Fibroblast of skin of right quadriceps (primary cell): Measurements from ENCODE around the gene ASAP2.
A peak's percentile ranks its signal among the peaks of the same experiment; 100 is the strongest.

Experiments used
- DNase-seq: peaks from one replicate; pipeline ENCODE4 v3.0.0-alpha.2; 2013

The ASAP2 gene

DNA sequence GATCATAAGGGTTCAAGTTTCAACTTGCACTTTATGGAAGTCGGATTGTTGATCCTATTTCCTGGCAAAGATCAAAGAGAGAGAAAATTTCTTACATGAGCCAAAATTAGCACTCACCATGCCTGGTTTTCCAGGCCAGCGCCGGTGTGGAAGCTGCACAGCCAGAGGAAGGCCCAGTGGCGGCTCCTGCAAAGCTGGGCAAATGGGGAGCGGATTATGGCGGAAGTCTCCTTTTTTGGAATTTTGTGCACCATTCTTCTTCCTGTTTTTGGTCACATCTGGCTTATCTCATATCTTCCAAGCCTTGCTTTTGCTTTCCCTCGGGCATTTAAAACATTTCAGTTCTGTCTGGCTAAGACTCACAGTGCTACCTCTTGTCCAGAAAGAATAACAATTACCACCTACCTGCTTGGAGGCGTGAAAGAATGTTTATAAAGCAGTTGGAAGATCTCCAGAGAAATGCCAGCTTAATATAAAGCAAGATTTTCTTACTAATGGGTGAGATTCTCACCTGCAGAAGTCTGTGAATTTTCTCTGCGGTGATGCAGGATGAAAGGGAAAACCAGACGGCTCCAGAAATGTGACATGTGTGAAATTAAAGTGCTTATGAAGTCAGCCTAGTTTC is 94.3 kb downstream of the ASAP2 start:
- DNase-seq: no peak

DNA sequence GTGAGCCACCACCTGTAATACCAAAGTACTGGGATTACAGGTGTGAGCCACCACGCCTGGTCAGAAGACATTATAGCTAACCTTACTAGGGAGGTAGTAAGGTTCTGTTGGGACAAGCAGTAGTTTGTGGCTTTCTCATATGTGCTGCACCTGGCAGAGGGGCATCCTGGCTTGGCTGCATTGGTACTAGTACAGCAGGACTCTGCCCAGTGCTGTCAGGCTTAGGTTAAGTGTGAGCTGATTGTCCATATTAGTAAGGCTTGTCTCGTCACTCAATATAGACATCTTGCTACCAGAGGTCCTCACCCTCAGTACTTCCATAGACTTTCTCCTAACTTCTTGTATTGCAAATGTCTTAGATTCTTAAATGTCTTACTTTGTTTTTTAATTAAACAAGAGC is 96.1 kb downstream of the ASAP2 start:
- DNase-seq: no peak

GRCh38 chr2:9303528-9304225 is 97.1 kb downstream of the ASAP2 start:
- DNase-seq: no peak

GRCh38 chr2:9306911-9307310 is 100.3 kb downstream of the ASAP2 start:
- no peak for DNase-seq

DNA sequence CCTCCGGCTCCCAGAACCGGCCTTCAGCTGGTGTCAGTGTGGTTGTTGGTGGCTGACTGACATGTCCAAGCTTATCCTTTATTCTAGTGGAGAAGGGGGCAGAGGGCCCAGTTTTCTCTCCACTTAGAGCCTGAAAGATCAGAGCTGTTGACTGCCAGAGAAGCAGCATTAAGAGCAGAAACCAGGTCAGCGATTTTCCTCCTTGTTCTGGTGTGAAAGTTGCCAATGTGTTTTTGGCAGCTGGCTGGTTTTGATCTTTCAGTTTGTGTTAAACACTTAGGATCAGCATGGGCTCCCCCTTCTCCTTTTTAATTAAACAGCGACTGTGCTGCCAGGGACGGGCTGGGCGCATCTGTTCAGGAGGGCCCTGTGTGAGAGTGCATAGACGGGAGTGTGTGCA is 100.9 kb downstream of the ASAP2 start:
- DNase-seq: no peak

DNA sequence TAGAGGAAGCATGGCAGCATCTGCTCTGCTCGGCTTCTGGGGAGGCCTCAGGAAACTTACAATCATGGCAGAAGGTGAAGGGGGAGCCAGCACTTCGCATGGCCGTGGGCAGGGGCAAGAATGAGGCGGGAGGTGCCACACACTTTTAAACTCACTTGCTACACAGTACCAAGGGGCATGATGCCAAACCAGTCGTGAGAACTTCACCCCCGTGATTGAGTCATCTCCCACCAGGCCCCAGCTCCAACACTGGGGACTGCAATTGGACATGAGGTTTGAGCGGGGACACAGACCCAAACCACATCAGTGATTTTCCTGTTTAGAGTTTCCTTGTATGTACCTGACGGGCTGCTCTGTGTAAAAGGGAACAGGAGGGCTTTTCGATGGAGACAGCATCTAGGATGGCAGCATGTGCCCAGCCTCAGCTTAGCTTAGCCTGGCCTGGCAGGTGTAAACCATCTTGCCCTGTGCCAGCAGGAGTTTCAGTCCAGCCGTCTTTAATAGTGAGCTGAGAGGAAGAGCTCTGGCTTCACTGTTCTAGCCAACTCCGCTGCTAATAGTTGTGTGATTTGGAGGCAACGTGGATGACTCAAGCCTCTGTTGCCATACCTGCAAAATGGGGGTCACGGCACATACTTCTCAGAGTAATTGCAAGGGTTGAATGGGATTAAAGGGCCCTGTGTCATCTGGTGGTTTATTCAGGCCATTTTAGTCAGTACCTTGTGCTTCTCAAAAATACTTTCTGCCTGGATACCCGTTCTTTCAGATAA is 101.8 kb downstream of the ASAP2 start:
- DNase-seq: peak; percentile 31

GRCh38 chr2:9309147-9309546 is 102.5 kb downstream of the ASAP2 start:
- DNase-seq: no peak

- peak; percentile 73 for DNase-seq
These were observed 103.8 kb downstream of the ASAP2 start for GRCh38 chr2:9310377-9310776.

GRCh38 chr2:9310798-9311197 is 104.2 kb downstream of the ASAP2 start:
- peak; percentile 27 for DNase-seq

DNA sequence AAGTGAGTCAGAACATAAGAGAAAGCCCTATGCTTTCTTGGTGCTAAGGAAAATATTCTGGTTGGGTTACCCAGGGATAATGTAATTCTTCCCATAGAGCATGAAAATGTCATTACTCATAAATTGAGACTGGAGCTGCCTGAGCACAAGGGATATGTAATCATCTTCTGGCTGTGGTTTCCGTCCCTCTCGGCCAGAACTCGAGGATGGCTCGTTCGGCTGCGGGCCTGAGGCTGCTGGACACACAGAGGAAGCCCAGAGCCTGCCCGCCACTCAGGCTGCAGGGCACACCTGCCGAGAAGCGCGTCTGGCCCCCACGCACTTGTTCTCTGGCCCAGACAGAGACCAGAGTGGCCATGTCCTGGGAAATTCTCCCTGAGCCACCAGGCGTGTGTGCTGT is 104.9 kb downstream of the ASAP2 start:
- DNase-seq: peak; percentile 81

- no peak for DNase-seq
These were observed 106.0 kb downstream of the ASAP2 start for GRCh38 chr2:9312591-9312990.

DNA sequence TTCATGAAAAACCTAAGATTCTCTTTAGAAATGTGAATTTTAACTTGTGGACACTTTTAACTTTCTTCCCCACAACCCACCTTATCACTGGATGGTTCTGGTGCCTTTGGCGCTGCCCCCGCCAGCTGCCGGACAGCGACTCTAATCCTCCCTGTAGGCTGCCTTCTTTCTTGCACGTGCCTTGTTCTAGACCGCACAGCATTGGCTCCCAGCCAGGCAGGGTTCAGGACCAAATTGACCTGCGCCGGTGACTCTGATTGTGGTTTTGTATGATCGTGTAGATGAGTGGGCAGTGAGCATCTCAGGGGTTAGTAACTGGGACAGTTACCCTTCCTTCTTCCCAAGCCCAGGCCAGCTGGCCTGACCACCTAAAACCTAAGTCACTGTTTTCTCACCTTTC is 106.8 kb downstream of the ASAP2 start:
- DNase-seq: no peak

- no peak for DNase-seq
These were observed 108.8 kb downstream of the ASAP2 start for GRCh38 chr2:9315280-9315847.

- DNase-seq: no peak
These were observed 110.9 kb downstream of the ASAP2 start for GRCh38 chr2:9317559-9317958.

DNA sequence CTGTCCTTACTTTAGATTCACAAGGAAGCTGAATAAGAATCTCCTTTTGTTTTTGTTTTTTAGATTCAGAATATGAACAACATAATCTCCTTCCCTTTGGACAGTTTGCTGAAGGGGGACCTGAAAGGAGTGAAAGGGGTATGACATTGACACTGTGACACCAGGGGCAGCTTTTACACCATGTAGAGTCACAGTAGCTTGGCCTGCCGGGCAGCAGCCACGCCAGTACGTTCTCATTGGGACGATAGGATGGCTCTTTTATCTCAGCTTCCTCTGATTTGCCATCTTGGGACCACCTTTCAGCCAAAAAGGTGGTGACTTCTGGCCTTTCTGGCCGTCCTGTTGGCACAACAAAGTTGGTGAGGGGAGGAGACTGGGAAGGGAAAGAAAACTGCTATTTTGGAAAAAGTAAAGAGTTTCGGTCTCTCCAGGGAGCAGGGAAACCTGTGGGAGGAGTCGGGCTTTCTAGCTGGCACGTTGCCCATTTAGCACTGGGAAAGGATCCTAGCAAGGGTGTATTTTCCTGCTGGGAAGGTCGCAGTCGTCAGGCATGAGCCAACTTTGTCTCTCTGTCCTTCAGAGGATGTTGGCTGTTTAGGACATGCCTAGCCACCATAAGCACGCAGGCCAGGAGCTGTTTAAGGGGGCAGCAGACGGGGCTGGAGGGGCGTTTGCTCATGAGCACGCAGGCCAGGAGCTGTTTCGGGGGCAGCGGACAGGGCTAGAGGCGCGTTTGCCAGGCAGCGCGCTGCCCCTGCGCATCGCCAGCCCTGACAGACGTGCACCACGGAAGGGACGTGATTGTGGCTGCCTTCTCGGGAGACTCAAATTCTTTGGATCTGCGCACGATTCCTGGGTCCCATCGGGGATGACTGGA is 112.1 kb downstream of the ASAP2 start:
- no peak for DNase-seq

DNA sequence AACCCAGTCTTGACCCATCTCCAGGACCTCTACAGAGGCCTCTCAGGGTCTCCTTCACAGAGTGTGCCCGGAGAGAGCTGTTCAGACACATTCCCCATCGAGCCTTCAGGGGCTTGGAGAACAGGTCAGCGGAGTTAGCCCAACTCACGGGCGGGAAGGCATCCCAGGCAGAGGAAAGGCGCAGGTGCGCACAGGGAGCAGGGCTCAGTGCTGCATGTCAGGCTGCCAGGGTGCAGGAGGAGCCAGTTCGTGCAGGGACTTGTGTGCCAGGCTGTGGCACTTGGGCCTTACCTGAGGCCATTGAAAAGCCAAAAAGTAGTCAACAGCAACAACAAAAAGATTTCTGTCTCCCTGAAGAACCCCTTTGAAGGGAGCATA is 112.7 kb downstream of the ASAP2 start:
- DNase-seq: no peak

- no peak for DNase-seq
These were observed 116.0 kb downstream of the ASAP2 start for GRCh38 chr2:9322576-9322975.

DNA sequence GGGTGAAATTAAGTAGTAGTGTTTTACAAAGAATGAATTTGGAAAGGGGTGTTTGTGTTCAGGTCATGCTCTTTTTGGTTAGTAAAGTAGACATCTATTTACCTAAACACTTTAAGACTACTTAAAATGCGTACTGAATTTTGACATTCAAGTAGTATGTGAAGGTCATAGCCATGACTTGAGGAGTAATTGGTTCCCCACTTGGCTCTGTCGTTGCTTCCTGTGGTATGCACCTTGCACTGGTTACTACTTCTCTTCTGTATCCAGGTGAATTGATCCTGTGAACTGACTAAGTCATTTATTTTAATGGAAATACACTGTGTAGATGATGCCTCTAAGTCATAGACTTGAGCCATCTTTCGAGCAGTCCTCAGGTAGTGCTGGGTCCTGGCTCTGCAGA is 118.8 kb downstream of the ASAP2 start:
- no peak for DNase-seq

DNA sequence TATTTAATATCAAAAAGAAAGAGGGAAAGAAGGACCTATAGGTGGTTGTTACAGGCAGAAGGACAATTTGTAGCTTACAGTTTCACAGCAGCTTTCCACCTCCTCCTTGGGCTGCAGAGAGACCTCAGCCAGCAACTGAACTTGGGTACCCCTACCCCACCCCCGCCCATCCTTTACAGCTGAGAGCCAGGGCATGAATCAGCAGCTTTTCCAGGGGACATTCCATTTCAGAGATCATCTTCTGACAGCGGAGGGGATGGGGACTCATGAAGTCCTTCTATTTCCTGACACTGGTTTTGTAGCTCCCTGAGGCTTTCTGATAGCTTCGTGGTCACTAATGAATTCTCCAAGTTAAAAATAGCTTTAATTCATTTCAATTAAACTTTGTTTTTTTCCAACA is 120.4 kb downstream of the ASAP2 start:
- peak; percentile 69 for DNase-seq

DNA sequence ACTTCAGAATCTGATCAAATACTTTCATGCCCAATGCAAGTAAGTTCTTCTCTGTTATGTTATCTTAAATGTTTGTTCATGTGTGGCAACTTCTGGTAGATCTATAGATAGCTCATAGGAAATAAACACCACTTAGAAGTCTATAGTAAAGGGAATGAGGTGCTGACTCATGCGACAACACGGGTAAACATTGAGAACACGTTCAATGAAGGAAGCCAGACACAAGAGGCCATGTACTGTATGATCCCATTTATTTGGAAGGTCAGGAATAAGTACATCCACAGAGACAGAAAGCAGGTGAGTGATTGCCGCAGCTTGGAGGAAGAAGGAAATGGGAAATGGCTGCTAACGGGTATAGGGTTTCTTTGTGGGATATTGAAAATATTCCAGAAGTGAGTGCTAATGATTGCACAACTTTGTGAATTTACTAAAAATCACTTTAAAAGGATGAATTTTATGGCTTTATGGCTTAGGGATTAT is 121.3 kb downstream of the ASAP2 start:
- DNase-seq: peak; percentile 25

GRCh38 chr2:9328931-9329330 is 122.3 kb downstream of the ASAP2 start:
- DNase-seq: no peak

GRCh38 chr2:9329497-9329896 is 122.9 kb downstream of the ASAP2 start:
- no peak for DNase-seq
